ENCODE results near the gene PRKN.
"Not testable (repeated sequence)": the region's sequence is repeated elsewhere in the genome, so short reads cannot be mapped to it uniquely, and the experiment has no call there.

The PRKN gene

DNA sequence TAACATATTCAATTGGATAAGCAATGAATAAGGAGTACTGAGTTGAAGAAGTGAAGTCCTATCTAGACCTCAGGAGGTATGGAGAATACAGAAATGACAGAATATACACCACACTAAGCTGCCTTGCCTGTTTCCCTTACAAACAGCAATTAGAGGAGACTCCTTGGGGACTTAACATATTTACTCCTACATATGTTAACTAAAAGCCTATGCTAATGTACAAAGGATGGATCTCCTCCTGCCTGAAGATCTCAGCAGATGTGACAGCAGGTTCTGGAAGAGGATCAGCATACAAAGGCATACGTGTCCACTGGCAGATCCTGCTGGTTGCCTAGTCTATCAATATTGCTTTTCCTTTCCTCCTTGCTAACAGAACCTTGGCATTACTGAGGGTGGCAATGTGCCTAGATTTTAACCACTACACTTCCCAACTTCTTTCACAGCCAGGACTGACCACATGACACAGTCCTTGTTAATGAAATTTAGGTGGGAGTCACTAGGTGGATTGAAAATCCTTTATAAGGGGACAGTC lies 29.6 kb downstream of the PRKN start:
- H3K36me3 ChIP-seq (ENCODE audit: insufficient read depth, low read length), result no peaks in the 10 kb centered on the region
- no peaks in the 10 kb centered on the region for H3K27me3 ChIP-seq (ENCODE audit: control insufficient read depth in 1 of 2, insufficient read depth in 2 of 2, low read length in 2 of 2)
- H3K9me3 ChIP-seq (ENCODE audit: low read length), result no peaks in the 10 kb centered on the region
- no peak overlapping the region for H3K27ac ChIP-seq (ENCODE audit: low read depth, low read length)
- no peaks in the 10 kb centered on the region for H3K4me1 ChIP-seq (ENCODE audit: insufficient read depth, low read length)
- no peak overlapping the region for H3K9ac ChIP-seq (ENCODE audit: low read length)
- no peak overlapping the region for H3K4me3 ChIP-seq (ENCODE audit: low read depth in 1 of 2, low read length in 2 of 2)

- no peak overlapping the region for H3K4me3 ChIP-seq (ENCODE audit: low read depth in 1 of 2, low read length in 2 of 2)
Measured at GRCh38 chr6:162690158-162690557, 37.4 kb downstream of the PRKN start.

DNA sequence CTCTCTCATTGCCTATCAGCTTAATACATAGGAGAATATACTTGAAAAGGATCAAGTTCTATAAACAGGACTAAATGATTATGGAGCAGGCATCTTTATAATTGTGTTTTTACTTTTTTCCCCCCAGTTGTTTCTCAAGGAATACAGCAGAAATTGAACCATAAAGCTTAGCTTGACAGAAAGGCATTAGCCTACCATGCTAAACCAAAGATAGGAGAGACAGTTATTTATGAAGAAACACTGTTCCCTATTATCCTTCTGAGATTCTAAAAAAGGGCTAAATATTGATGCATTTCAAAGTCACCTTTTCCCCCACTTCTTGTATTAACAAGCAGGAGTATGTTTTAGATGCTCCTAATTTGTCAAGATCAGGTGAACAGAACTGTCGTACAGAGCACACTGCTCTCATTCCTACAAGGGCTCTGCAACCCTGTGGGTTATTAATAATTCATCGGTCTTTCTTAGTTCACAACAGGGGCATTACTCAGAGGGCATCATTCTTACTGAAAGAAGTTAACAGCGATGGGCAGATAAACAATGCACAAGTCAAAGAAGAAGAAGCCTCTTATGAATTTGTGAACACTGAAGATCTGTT lies 38.7 kb downstream of the PRKN start:
- H3K4me3 ChIP-seq (ENCODE audit: low read depth in 1 of 2, low read length in 2 of 2), result no peak overlapping the region
- H3K9me3 ChIP-seq (ENCODE audit: low read length), result no peaks in the 10 kb centered on the region
- no peak overlapping the region for H3K27ac ChIP-seq (ENCODE audit: low read depth, low read length)
- no peaks in the 10 kb centered on the region for H3K27me3 ChIP-seq (ENCODE audit: control insufficient read depth in 1 of 2, insufficient read depth in 2 of 2, low read length in 2 of 2)
- no peak overlapping the region for H3K9ac ChIP-seq (ENCODE audit: low read length)
- H3K4me1 ChIP-seq (ENCODE audit: insufficient read depth, low read length), result peaks cover 6% of the 10 kb centered on the region
- H3K36me3 ChIP-seq (ENCODE audit: insufficient read depth, low read length), result no peaks in the 10 kb centered on the region

More at GRCh38 chr6:162690158-162690557, 37.4 kb downstream of the PRKN start:
- no peaks in the 10 kb centered on the region for H3K36me3 ChIP-seq (ENCODE audit: insufficient read depth, low read length)
- no peaks in the 10 kb centered on the region for H3K4me1 ChIP-seq (ENCODE audit: insufficient read depth, low read length)
- H3K9me3 ChIP-seq (ENCODE audit: low read length), result no peaks in the 10 kb centered on the region
- H3K27me3 ChIP-seq (ENCODE audit: control insufficient read depth in 1 of 2, insufficient read depth in 2 of 2, low read length in 2 of 2), result no peaks in the 10 kb centered on the region
- H3K9ac ChIP-seq (ENCODE audit: low read length), result no peak overlapping the region
- no peak overlapping the region for H3K27ac ChIP-seq (ENCODE audit: low read depth, low read length)

GRCh38 chr6:162685586-162685985 lies 42.0 kb downstream of the PRKN start:
- Histone ChIP-seq H3K4me3 (ENCODE audit: low read depth in 1 of 2, low read length in 2 of 2) (no peak overlapping the region), H3K9me3 (ENCODE audit: low read length) (no peaks in the 10 kb centered on the region), H3K4me1 (ENCODE audit: insufficient read depth, low read length) (peaks cover 10% of the 10 kb centered on the region), H3K9ac (ENCODE audit: low read length) (no peak overlapping the region), H3K27ac (ENCODE audit: low read depth, low read length) (no peak overlapping the region), H3K36me3 (ENCODE audit: insufficient read depth, low read length) (no peaks in the 10 kb centered on the region), H3K27me3 (ENCODE audit: control insufficient read depth in 1 of 2, insufficient read depth in 2 of 2, low read length in 2 of 2) (no peaks in the 10 kb centered on the region)

- no peaks in the 10 kb centered on the region for H3K9me3 ChIP-seq (ENCODE audit: low read length)
- peaks cover 10% of the 10 kb centered on the region for H3K4me1 ChIP-seq (ENCODE audit: insufficient read depth, low read length)
- no peak overlapping the region for H3K4me3 ChIP-seq (ENCODE audit: low read depth in 1 of 2, low read length in 2 of 2)
- no peak overlapping the region for H3K27ac ChIP-seq (ENCODE audit: low read depth, low read length)
- H3K27me3 ChIP-seq (ENCODE audit: control insufficient read depth in 1 of 2, insufficient read depth in 2 of 2, low read length in 2 of 2), result no peaks in the 10 kb centered on the region
- H3K9ac ChIP-seq (ENCODE audit: low read length), result no peak overlapping the region
- no peaks in the 10 kb centered on the region for H3K36me3 ChIP-seq (ENCODE audit: insufficient read depth, low read length)
Measured at GRCh38 chr6:162684961-162685360, 42.6 kb downstream of the PRKN start.

- Histone ChIP-seq H3K9ac (ENCODE audit: low read length) (no peak overlapping the region), H3K4me1 (ENCODE audit: insufficient read depth, low read length) (peaks cover 10% of the 10 kb centered on the region), H3K27me3 (ENCODE audit: control insufficient read depth in 1 of 2, insufficient read depth in 2 of 2, low read length in 2 of 2) (no peaks in the 10 kb centered on the region), H3K27ac (ENCODE audit: low read depth, low read length) (no peak overlapping the region), H3K9me3 (ENCODE audit: low read length) (no peaks in the 10 kb centered on the region), H3K4me3 (ENCODE audit: low read depth in 1 of 2, low read length in 2 of 2) (no peak overlapping the region), H3K36me3 (ENCODE audit: insufficient read depth, low read length) (no peaks in the 10 kb centered on the region)
Measured at GRCh38 chr6:162684052-162684451, 43.5 kb downstream of the PRKN start.

DNA sequence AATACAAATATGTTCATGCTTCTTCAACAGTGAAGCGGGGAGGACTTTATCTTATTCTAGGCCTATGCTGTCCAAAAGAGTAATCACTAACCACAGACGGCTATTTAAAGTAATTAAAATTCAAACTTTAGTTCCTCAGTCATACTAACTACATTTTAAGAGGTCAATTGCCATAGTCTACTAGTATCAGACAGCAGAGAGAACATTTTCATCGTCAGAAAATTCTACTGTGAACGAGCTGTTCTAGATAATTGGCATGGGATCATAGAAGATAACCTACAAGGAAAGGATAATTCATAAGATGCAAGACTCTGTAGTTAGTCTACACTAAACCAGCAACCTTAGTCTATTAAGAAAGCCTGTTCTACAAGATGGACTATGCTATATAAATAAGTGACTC lies 44.4 kb downstream of the PRKN start:
- Histone ChIP-seq H3K36me3 (ENCODE audit: insufficient read depth, low read length) (no peaks in the 10 kb centered on the region), H3K9ac (ENCODE audit: low read length) (no peak overlapping the region), H3K27me3 (ENCODE audit: control insufficient read depth in 1 of 2, insufficient read depth in 2 of 2, low read length in 2 of 2) (no peaks in the 10 kb centered on the region), H3K9me3 (ENCODE audit: low read length) (no peaks in the 10 kb centered on the region), H3K27ac (ENCODE audit: low read depth, low read length) (no peak overlapping the region), H3K4me3 (ENCODE audit: low read depth in 1 of 2, low read length in 2 of 2) (no peak overlapping the region), H3K4me1 (ENCODE audit: insufficient read depth, low read length) (peaks cover 10% of the 10 kb centered on the region)

- no peak overlapping the region for H3K4me3 ChIP-seq (ENCODE audit: low read depth in 1 of 2, low read length in 2 of 2)
- H3K27me3 ChIP-seq (ENCODE audit: control insufficient read depth in 1 of 2, insufficient read depth in 2 of 2, low read length in 2 of 2), result no peaks in the 10 kb centered on the region
- no peaks in the 10 kb centered on the region for H3K9me3 ChIP-seq (ENCODE audit: low read length)
- no peak overlapping the region for H3K27ac ChIP-seq (ENCODE audit: low read depth, low read length)
- H3K9ac ChIP-seq (ENCODE audit: low read length), result no peak overlapping the region
- peaks cover 10% of the 10 kb centered on the region for H3K4me1 ChIP-seq (ENCODE audit: insufficient read depth, low read length)
- no peaks in the 10 kb centered on the region for H3K36me3 ChIP-seq (ENCODE audit: insufficient read depth, low read length)
Measured at GRCh38 chr6:162681447-162681846, 46.1 kb downstream of the PRKN start.

GRCh38 chr6:162680871-162681270 lies 46.7 kb downstream of the PRKN start:
- no peaks in the 10 kb centered on the region for H3K9me3 ChIP-seq (ENCODE audit: low read length)
- no peak overlapping the region for H3K4me3 ChIP-seq (ENCODE audit: low read depth in 1 of 2, low read length in 2 of 2)
- no peaks in the 10 kb centered on the region for H3K36me3 ChIP-seq (ENCODE audit: insufficient read depth, low read length)
- H3K9ac ChIP-seq (ENCODE audit: low read length), result no peak overlapping the region
- H3K27ac ChIP-seq (ENCODE audit: low read depth, low read length), result no peak overlapping the region
- peaks cover 10% of the 10 kb centered on the region for H3K4me1 ChIP-seq (ENCODE audit: insufficient read depth, low read length)
- H3K27me3 ChIP-seq (ENCODE audit: control insufficient read depth in 1 of 2, insufficient read depth in 2 of 2, low read length in 2 of 2), result no peaks in the 10 kb centered on the region

GRCh38 chr6:162680367-162680766 lies 47.2 kb downstream of the PRKN start:
- Histone ChIP-seq H3K36me3 (ENCODE audit: insufficient read depth, low read length) (no peaks in the 10 kb centered on the region), H3K9ac (ENCODE audit: low read length) (no peak overlapping the region), H3K4me1 (ENCODE audit: insufficient read depth, low read length) (peaks cover 10% of the 10 kb centered on the region), H3K27me3 (ENCODE audit: control insufficient read depth in 1 of 2, insufficient read depth in 2 of 2, low read length in 2 of 2) (no peaks in the 10 kb centered on the region), H3K9me3 (ENCODE audit: low read length) (no peaks in the 10 kb centered on the region), H3K4me3 (ENCODE audit: low read depth in 1 of 2, low read length in 2 of 2) (no peak overlapping the region), H3K27ac (ENCODE audit: low read depth, low read length) (no peak overlapping the region)

DNA sequence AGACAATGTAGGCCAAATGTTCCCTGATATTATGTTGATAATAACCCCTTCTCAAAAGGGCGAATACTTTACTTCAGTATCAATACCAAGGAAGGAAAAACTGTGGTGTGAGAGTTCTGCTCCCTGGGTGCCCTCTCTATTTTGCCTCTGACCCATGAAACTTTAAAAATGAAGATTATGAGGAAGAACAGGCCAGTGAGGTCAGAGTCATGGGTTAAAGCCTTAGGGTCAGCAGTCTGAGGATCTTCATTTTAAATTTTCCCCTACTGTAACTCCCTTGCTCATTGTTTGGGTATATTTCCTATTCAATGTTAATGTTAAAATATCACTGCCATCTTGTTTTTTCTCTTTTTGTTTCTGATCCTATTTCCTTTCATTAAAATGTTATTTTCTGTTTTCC lies 47.9 kb downstream of the PRKN start:
- H3K27me3 ChIP-seq (ENCODE audit: control insufficient read depth in 1 of 2, insufficient read depth in 2 of 2, low read length in 2 of 2), result no peaks in the 10 kb centered on the region
- no peak overlapping the region for H3K27ac ChIP-seq (ENCODE audit: low read depth, low read length)
- H3K36me3 ChIP-seq (ENCODE audit: insufficient read depth, low read length), result no peaks in the 10 kb centered on the region
- H3K9ac ChIP-seq (ENCODE audit: low read length), result no peak overlapping the region
- no peaks in the 10 kb centered on the region for H3K9me3 ChIP-seq (ENCODE audit: low read length)
- H3K4me1 ChIP-seq (ENCODE audit: insufficient read depth, low read length), result peaks cover 10% of the 10 kb centered on the region
- H3K4me3 ChIP-seq (ENCODE audit: low read depth in 1 of 2, low read length in 2 of 2), result no peak overlapping the region

- not testable (repeated sequence) for H3K4me3 ChIP-seq (ENCODE audit: low read depth in 1 of 2, low read length in 2 of 2); H3K27me3 ChIP-seq (ENCODE audit: control insufficient read depth in 1 of 2, insufficient read depth in 2 of 2, low read length in 2 of 2); H3K4me1 ChIP-seq (ENCODE audit: insufficient read depth, low read length); H3K27ac ChIP-seq (ENCODE audit: low read depth, low read length); H3K9ac ChIP-seq (ENCODE audit: low read length); H3K9me3 ChIP-seq (ENCODE audit: low read length); H3K36me3 ChIP-seq (ENCODE audit: insufficient read depth, low read length)
Measured at GRCh38 chr6:162678896-162679295, 48.7 kb downstream of the PRKN start.
